SK-N-MC (cell line): ENCODE results near the gene EFCC1.

Experiments
- DNase-seq: peaks from one replicate; pipeline ENCODE4 v3.0.0-alpha.2; 2011; ENCODE audit warnings: low read depth, low spot score
- H3K27ac ChIP-seq: fragments of 200-600 bp; sonication (generic); 2 replicates; pipeline ENCODE4 v1.5.1; 2016; ENCODE audit warnings: mixed run types
- H3K36me3 ChIP-seq: fragments of 200-600 bp; sonication (generic); 2 replicates; pipeline ENCODE4 v1.6.1; 2017; ENCODE audit warnings: antibody characterized with exemption, low read length, mixed read lengths; ENCODE audit not compliant: insufficient read depth
- H3K4me3 ChIP-seq: fragments of 200-600 bp; sonication (generic); 2 replicates; pipeline ENCODE4 v1.5.1; 2016
- H3K9ac ChIP-seq: fragments of 200-600 bp; sonication (generic); 2 replicates; pipeline ENCODE4 v1.8.0; 2017; ENCODE audit warnings: mixed run types, mixed read lengths; ENCODE audit not compliant: insufficient read length
- H3K9me3 ChIP-seq: fragments of 200-600 bp; sonication (generic); 2 replicates; pipeline ENCODE4 v1.6.1; 2017; ENCODE audit warnings: low read depth, mild to moderate bottlenecking, antibody characterized with exemption, low read length, moderate library complexity, mixed read lengths
- EZH2 ChIP-seq: fragments of 200-600 bp; sonication (generic); IDR thresholded peaks from one replicate; pipeline ENCODE4 v1.6.1; 2017; ENCODE audit warnings: antibody characterized with exemption
- FOXP2 ChIP-seq: optimal IDR thresholded peaks from 2 replicates; pipeline ENCODE3; 2011; ENCODE audit warnings: mild to moderate bottlenecking, moderate library complexity; ENCODE audit not compliant: insufficient read depth; ENCODE audit errors: extremely low read length, control extremely low read depth
- POLR2AphosphoS5 ChIP-seq: IDR thresholded peaks from 2 replicates; pipeline ENCODE4 v1.6.1; 2012; ENCODE audit warnings: mild to moderate bottlenecking, low read depth, low read length, borderline replicate concordance

Gene EFCC1

DNA sequence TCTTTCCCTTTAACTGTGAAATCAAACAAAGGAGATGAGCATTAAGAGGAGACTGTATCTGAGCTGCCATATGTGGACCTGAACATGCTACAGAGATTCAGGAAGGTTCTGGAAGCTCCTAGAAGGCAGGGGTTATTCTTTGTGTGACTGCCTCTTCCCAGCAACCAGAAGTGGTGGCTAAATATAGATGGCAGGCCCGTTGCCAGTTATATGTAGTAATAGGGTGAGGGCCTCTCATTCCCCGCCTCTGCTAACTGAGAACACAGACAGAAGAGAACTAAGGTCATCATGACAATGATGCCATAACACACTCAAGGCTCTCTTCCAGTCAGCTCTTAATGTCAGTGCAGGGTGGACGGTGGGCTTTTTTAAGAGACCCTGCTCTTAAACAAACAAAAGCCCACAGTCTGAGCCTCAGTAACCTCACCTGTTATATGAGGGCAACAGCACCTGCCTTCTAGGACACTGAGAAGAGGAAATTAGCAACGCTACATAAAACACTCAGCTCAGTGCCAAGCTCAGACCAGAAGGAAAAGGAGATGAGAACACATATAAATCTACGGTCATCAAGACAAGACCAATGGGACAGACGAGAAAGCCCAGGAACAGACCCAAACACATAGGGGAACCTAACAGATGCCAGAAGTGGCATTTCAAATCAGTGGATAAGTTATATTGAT is 29.5 kb upstream of the EFCC1 start:
- Histone ChIP-seq H3K9me3 (no peaks in the 10 kb centered on the region), H3K4me3 (no peak overlapping the region), H3K27ac (no peak overlapping the region), H3K36me3 (no peaks in the 10 kb centered on the region), H3K9ac (peak overlapping the region; percentile 14)
- TF ChIP-seq POLR2AphosphoS5: no peak
- TF ChIP-seq EZH2: no peak
- TF ChIP-seq FOXP2: no peak
- no peak for DNase-seq

DNA sequence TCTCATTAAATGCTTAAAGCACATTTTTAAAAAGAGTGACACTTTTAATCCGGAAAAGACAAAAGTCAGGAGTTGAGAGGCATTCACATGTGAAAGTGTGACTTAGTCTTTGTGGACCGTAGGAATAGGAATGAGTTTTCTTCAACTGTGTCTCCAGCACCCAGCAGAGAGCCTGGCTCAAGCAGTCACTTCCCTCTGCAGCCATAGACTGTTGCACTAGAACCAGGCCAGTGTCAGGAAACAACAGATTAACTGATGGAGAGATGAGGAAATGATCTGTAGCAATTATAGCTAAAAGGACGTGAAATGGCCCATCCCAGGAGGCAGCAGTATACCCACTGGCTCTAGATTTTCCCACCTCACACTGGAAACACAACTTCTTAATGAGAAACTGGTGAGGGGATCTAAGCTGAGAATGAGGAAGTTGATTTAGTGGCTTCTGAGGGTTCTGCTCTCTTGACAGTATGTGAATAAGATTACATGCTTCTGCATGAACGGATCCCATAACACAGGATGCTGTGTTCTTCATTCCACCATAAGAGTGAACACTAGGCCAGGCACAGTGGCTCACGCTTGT is 27.0 kb upstream of the EFCC1 start:
- TF ChIP-seq EZH2 (no peak), FOXP2 (no peak), POLR2AphosphoS5 (no peak)
- Histone ChIP-seq H3K9me3 (no peaks in the 10 kb centered on the region), H3K36me3 (no peaks in the 10 kb centered on the region), H3K4me3 (no peak overlapping the region), H3K27ac (no peak overlapping the region), H3K9ac (no peak overlapping the region)
- DNase-seq: no peak

DNA sequence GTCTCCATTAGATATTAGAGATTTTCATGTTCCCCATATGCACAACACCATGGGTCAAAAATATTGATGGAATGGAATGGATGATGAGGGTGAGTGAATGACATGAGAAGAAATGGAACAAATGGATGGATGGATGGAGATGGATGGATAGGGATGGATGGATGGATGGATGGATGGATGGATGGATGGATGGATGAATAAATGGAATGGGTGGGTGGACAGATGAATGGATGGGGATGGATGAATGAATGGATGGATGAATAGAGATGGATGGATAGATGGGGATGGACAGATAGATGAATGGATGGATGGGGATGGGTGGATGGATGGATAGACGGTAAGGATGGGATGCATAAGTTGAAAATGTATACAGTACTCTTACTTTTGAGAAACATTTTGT is 25.8 kb upstream of the EFCC1 start:
- TF ChIP-seq POLR2AphosphoS5 (no peak), FOXP2 (no peak), EZH2 (no peak)
- H3K9ac ChIP-seq: no peak overlapping the region
- H3K4me3 ChIP-seq: no peak overlapping the region
- no peak overlapping the region for H3K27ac ChIP-seq
- no peaks in the 10 kb centered on the region for H3K9me3 ChIP-seq
- no peak for DNase-seq
- no peaks in the 10 kb centered on the region for H3K36me3 ChIP-seq

DNA sequence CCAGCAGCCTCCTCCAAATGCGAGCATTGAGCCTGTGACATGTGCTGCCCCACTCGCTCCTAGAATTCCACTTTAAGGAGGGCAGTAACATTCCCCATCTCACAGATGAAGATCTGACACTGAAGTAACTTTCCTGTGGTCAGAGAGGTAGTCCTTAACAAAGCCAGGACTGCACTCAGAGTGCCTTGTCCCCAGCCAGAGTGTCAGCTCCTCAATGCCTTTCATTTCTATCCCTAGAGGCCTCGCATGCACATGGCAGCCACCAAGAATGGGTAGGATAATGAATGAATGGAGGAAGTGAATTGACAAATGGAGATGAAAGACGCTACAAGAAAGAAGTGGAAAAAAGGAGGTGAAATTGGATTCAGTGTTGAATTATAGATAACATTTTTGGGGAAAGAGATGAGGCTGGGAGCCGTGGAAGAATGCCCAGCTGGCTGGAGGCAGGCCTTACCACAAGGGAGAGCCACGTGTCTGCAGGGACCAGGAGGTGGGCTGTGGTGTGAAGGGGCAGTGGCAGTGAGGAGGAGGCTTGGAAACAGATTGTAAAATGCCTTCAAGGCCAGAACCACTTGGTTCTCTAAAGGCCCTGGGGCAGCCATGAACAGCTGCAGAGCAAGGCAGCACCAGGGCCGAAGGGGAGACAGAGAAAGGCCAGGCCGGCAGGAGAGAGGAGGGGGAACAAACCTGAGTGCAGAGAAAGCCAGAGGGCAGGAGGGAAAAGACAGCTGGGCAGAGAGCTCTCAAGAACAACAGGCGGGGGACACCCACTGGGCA is 17.6 kb upstream of the EFCC1 start:
- Histone ChIP-seq H3K27ac (no peak overlapping the region), H3K4me3 (no peak overlapping the region), H3K9me3 (no peaks in the 10 kb centered on the region), H3K9ac (no peak overlapping the region), H3K36me3 (no peaks in the 10 kb centered on the region)
- DNase-seq: no peak
- TF ChIP-seq FOXP2 (no peak), EZH2 (no peak), POLR2AphosphoS5 (no peak)

DNA sequence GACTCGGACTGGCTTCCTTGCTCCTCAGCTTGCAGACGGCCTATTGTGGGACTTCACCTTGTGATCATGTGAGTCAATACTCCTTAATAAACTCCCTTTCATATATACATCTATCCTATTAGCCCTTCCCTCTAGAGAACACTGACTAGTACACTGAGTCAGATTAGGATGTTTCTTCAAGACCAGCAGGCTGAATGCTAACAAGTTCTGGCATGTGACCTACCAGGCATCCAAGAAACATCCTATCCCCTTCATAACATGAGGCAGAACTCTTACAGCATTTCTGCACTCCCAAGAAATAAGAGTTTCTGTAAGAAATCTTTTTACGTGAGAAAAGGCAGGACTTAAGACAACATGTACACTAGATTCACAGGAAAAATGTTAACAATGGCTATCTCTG is 16.5 kb upstream of the EFCC1 start:
- no peak for TF ChIP-seq POLR2AphosphoS5
- no peak for TF ChIP-seq EZH2
- TF ChIP-seq FOXP2: no peak

DNA sequence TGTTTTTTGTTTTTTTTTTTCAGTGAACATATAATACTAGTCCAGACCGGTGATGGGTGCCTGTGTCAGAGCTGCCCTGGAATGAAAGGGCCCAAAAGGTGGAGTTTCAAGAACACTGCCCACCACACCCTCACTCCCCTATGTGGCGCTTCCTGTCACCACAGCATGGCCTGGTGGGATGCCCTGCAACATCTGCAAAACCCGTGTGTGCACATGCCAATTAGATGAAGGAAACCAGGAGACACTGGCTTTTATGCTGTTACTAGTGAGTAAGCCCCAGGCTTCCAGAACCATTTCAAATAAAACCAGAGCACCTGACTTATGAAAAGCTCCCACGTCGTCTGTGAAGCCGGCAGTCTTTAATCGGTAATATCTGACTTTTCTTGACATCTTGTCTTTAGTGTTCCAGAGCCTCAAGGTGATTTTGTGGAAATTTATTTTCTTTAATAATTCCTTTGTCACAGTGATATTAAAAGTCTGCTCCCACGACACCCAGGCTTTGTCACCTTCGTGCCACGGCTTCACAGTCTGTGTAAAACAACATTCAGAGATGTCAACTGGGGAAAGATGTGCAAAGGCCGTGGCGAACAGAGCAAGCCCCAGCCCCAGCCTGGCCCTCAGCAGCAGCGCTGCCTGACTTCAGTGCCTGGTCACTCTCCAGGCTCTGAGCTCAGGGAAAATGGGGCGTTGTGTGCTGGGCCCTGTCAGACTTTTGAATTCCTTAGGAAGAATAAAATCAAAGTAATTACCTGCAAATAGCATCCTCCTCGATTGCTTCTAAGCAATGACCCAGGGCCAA is 13.6 kb upstream of the EFCC1 start:
- Histone ChIP-seq H3K4me3 (no peak overlapping the region), H3K9me3 (no peaks in the 10 kb centered on the region), H3K9ac (no peak overlapping the region), H3K27ac (no peak overlapping the region), H3K36me3 (no peaks in the 10 kb centered on the region)
- no peak for DNase-seq
- TF ChIP-seq POLR2AphosphoS5: no peak
- no peak for TF ChIP-seq FOXP2

More for the DNA sequence above, 16.5 kb upstream of the EFCC1 start:
- H3K9me3 ChIP-seq: no peaks in the 10 kb centered on the region
- no peaks in the 10 kb centered on the region for H3K36me3 ChIP-seq
- H3K9ac ChIP-seq: no peak overlapping the region
- no peak overlapping the region for H3K27ac ChIP-seq
- no peak for DNase-seq
- no peak overlapping the region for H3K4me3 ChIP-seq

DNA sequence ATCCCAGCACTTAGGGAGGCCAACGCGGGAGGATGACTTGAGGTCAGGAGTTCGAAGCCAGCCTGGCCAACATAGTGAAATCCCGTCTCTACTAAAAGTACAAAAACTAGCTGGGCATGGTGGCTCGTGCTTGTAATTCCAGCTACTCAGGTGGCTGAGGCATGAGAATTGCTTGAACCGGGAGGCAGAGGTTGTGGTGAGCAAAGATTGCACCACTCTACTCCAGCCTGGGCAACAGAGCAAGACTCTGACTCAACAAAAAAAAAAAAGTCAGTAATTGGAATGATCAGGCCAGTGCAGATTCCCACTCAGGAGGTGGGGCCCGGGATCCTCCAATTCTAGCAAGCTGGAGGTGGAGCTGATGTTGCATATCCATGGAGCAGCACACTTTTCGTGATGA is 12.8 kb upstream of the EFCC1 start:
- no peak for DNase-seq
- Histone ChIP-seq H3K9me3 (no peaks in the 10 kb centered on the region), H3K9ac (no peak overlapping the region), H3K27ac (no peak overlapping the region), H3K36me3 (no peaks in the 10 kb centered on the region), H3K4me3 (no peak overlapping the region)
- TF ChIP-seq EZH2: no peak
- no peak for TF ChIP-seq FOXP2
- no peak for TF ChIP-seq POLR2AphosphoS5
